Fibroblast of skin of left biceps (primary cell): Measurements from ENCODE around the gene LCAT.

Experiments used
- DNase-seq, 2 experiments: peaks; one replicate each; pipeline ENCODE4 v3.0.0-alpha.2; 2013; ENCODE audit warnings: low read depth in 2 of 2

Gene LCAT

GRCh38 chr16:67909056-67909742 is 34.7 kb downstream of the LCAT start:
- DNase-seq: no peak

GRCh38 chr16:67907397-67908180 is 36.3 kb downstream of the LCAT start:
- DNase-seq: no peak

- no peak for DNase-seq
These were observed 41.1 kb downstream of the LCAT start for GRCh38 chr16:67902831-67903230.

GRCh38 chr16:67901734-67902133 is 42.2 kb downstream of the LCAT start:
- no peak for DNase-seq

- no peak for DNase-seq
These were observed 46.7 kb downstream of the LCAT start for GRCh38 chr16:67897231-67897630.

- DNase-seq: no peak
These were observed 50.0 kb downstream of the LCAT start for GRCh38 chr16:67893743-67894399.

GRCh38 chr16:67892899-67893742 is 50.8 kb downstream of the LCAT start, which contains the start of gene PSKH1:
TSS of gene PSKH1 (plus strand) at chr16:67893254. CDS start at chr16:67908750, 15,496 bp downstream.
- peak; percentile 82 to 89 for DNase-seq

GRCh38 chr16:67892375-67892774 is 51.5 kb downstream of the LCAT start:
- no peak for DNase-seq
